ENCODE measurements around the gene WDR27.

GRCh38 chr6:169632841-169633240 is 69.0 kb downstream of the WDR27 start:
- TF ChIP-seq, protein P1, sequence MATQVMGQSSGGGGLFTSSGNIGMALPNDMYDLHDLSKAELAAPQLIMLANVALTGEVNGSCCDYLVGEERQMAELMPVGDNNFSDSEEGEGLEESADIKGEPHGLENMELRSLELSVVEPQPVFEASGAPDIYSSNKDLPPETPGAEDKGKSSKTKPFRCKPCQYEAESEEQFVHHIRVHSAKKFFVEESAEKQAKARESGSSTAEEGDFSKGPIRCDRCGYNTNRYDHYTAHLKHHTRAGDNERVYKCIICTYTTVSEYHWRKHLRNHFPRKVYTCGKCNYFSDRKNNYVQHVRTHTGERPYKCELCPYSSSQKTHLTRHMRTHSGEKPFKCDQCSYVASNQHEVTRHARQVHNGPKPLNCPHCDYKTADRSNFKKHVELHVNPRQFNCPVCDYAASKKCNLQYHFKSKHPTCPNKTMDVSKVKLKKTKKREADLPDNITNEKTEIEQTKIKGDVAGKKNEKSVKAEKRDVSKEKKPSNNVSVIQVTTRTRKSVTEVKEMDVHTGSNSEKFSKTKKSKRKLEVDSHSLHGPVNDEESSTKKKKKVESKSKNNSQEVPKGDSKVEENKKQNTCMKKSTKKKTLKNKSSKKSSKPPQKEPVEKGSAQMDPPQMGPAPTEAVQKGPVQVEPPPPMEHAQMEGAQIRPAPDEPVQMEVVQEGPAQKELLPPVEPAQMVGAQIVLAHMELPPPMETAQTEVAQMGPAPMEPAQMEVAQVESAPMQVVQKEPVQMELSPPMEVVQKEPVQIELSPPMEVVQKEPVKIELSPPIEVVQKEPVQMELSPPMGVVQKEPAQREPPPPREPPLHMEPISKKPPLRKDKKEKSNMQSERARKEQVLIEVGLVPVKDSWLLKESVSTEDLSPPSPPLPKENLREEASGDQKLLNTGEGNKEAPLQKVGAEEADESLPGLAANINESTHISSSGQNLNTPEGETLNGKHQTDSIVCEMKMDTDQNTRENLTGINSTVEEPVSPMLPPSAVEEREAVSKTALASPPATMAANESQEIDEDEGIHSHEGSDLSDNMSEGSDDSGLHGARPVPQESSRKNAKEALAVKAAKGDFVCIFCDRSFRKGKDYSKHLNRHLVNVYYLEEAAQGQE (IDR thresholded peaks at IDR 0.05; ENCODE audit: insufficient read depth in 1 of 2, low read depth in 2 of 2, low read length in 2 of 2), result no peak
- TF ChIP-seq POLR2AphosphoS5 (IDR thresholded peaks at IDR 0.05; ENCODE audit: low read depth, low read length) (no peak), TAF1 (IDR thresholded peaks at IDR 0.05; ENCODE audit: borderline replicate concordance, insufficient read depth, low read length) (no peak), SIN3A (IDR thresholded peaks at IDR 0.05; ENCODE audit: borderline replicate concordance, insufficient read depth, low read length) (no peak)
